ENCODE measurements around the gene SMAD5.
A peak's percentile ranks its signal among the peaks of the same experiment; 100 is the strongest.

SMAD5 gene

GRCh38 chr5:136129445-136129844, 3.2 kb upstream of the SMAD5 start:
- no peak for TF ChIP-seq CTCF (IDR thresholded peaks at IDR 0.05; ENCODE audit: insufficient read depth, low read depth, low read length, missing control alignments)
- DNase-seq (ENCODE audit: low read depth), result no peak
- no peak overlapping the region for H3K4me3 ChIP-seq (ENCODE audit: low read depth, low read length)

GRCh38 chr5:136130581-136130980, 2.1 kb upstream of the SMAD5 start:
- H3K4me3 ChIP-seq (ENCODE audit: low read depth, low read length), result no peak overlapping the region
- no peak for DNase-seq (ENCODE audit: low read depth)
- TF ChIP-seq CTCF (IDR thresholded peaks at IDR 0.05; ENCODE audit: insufficient read depth, low read depth, low read length, missing control alignments), result no peak

- DNase-seq (ENCODE audit: low read depth), result peak; percentile 15
- H3K4me3 ChIP-seq (ENCODE audit: low read depth, low read length), result peak overlapping the region; percentile 99
- TF ChIP-seq CTCF (IDR thresholded peaks at IDR 0.05; ENCODE audit: insufficient read depth, low read depth, low read length, missing control alignments), result no peak
These were observed 558 bp upstream of the SMAD5 start for GRCh38 chr5:136132087-136132486.

GRCh38 chr5:136133222-136133921, 727 bp downstream of the SMAD5 start:
- DNase-seq (ENCODE audit: low read depth), result peak; percentile 45
- no peak for TF ChIP-seq CTCF (IDR thresholded peaks at IDR 0.05; ENCODE audit: insufficient read depth, low read depth, low read length, missing control alignments)
- H3K4me3 ChIP-seq (ENCODE audit: low read depth, low read length), result peak overlapping the region; percentile 99

- DNase-seq (ENCODE audit: low read depth), result no peak
- H3K4me3 ChIP-seq (ENCODE audit: low read depth, low read length), result peak overlapping the region; percentile 99
- TF ChIP-seq CTCF (IDR thresholded peaks at IDR 0.05; ENCODE audit: insufficient read depth, low read depth, low read length, missing control alignments), result no peak
These were observed 1.3 kb downstream of the SMAD5 start for GRCh38 chr5:136133922-136134379.

- H3K4me3 ChIP-seq (ENCODE audit: low read depth, low read length), result no peak overlapping the region
- TF ChIP-seq CTCF (IDR thresholded peaks at IDR 0.05; ENCODE audit: insufficient read depth, low read depth, low read length, missing control alignments), result no peak
- DNase-seq (ENCODE audit: low read depth), result no peak
These were observed 2.0 kb downstream of the SMAD5 start for GRCh38 chr5:136134653-136135052.

GRCh38 chr5:136135536-136135935, 2.9 kb downstream of the SMAD5 start:
- no peak overlapping the region for H3K4me3 ChIP-seq (ENCODE audit: low read depth, low read length)
- DNase-seq (ENCODE audit: low read depth), result no peak
- TF ChIP-seq CTCF (IDR thresholded peaks at IDR 0.05; ENCODE audit: insufficient read depth, low read depth, low read length, missing control alignments), result no peak

Measured in GM12865 (cell line).